Activated naive CD8-positive, alpha-beta T cell treated with anti-CD3 and anti-CD28 coated beads, Interleukin-2, amount 50 U/mL, for 24 hours (primary cell): ENCODE measurements around the gene TMEM52B.
"Not testable (repeated sequence)": the region's sequence is repeated elsewhere in the genome, so short reads cannot be mapped to it uniquely, and the experiment has no call there.

ENCODE experiments used
- ATAC-seq: fragments of 150-1000 bp; cut with Tn5 transposase; one replicate; pipeline ENCODE4 v1.10.0; 2021
- DNase-seq: peaks from one replicate; pipeline ENCODE4 v3.0.0; 2021
- H3K27ac Mint-ChIP-seq: one replicate; pipeline ENCODE4 v1.8.0; 2021; ENCODE audit warnings: mild to moderate bottlenecking, mixed read lengths
- H3K27me3 Mint-ChIP-seq: one replicate; pipeline ENCODE4 v1.8.0; 2021; ENCODE audit warnings: mixed read lengths
- H3K36me3 Mint-ChIP-seq: one replicate; pipeline ENCODE4 v1.8.0; 2021; ENCODE audit warnings: low read depth, mixed read lengths
- H3K4me1 Mint-ChIP-seq: one replicate; pipeline ENCODE4 v1.8.0; 2021; ENCODE audit warnings: mixed read lengths
- H3K4me3 Mint-ChIP-seq: one replicate; pipeline ENCODE4 v1.8.0; 2021; ENCODE audit warnings: mild to moderate bottlenecking, moderate library complexity, mixed read lengths
- H3K9me3 Mint-ChIP-seq: one replicate; pipeline ENCODE4 v1.8.0; 2021; ENCODE audit warnings: mixed read lengths

Gene TMEM52B

DNA sequence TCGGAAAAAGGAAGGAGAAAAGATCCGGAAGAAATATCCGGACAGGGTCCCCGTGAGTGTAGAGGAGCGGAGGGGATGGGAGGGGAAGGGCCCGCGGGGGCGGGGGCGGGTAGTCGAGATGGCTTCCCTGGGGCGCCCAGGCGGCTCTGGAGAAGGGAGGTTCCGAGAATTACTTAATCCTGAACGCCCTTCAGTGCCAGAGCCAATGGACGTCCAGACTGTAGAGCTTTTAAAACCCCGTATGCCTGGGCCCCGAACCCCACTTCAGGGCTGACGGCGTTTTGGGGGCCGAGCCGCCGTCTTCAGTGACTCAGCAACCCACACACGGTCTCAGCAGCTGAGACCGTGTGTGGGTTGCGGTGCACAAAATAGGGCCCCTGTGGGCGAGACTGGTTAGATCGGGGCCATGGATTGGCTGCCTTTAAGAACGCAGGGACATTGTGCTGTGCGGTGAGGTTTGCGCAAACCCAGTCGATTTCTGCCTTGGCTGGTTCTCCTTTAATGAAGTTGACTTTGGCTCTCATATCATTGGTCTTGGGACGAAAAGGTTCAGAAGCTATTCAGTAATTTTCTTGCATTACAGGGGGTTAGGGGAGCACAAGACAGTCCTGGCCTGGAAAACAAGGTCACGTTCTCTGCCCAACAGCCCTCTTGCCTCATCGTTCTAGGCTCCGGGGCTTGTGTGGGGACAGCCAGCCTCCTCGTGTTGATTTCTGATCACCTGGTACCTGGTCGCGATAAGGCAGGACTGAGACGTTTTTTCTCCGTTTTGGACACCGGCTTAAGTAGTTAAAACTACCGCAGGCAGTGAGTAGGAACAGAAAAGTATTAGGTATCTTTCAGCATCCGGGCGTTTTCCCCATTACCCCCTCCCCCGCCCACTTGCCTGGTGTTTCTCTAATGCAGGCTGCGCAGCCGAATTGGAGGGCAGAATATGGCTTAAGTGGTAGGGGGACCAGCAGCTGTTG lies 34.6 kb downstream of the TMEM52B start:
- H3K27ac Mint-ChIP-seq, result peak overlapping the region; percentile 88
- peak; percentile 59 for ATAC-seq
- H3K4me3 Mint-ChIP-seq, result peak overlapping the region; percentile 84
- peak; percentile 77 for DNase-seq
- no peaks in the 10 kb centered on the region for H3K36me3 Mint-ChIP-seq
- H3K27me3 Mint-ChIP-seq, result peaks cover 3% of the 10 kb centered on the region
- H3K4me1 Mint-ChIP-seq, result peaks cover 37% of the 10 kb centered on the region
- no peaks in the 10 kb centered on the region for H3K9me3 Mint-ChIP-seq

DNA sequence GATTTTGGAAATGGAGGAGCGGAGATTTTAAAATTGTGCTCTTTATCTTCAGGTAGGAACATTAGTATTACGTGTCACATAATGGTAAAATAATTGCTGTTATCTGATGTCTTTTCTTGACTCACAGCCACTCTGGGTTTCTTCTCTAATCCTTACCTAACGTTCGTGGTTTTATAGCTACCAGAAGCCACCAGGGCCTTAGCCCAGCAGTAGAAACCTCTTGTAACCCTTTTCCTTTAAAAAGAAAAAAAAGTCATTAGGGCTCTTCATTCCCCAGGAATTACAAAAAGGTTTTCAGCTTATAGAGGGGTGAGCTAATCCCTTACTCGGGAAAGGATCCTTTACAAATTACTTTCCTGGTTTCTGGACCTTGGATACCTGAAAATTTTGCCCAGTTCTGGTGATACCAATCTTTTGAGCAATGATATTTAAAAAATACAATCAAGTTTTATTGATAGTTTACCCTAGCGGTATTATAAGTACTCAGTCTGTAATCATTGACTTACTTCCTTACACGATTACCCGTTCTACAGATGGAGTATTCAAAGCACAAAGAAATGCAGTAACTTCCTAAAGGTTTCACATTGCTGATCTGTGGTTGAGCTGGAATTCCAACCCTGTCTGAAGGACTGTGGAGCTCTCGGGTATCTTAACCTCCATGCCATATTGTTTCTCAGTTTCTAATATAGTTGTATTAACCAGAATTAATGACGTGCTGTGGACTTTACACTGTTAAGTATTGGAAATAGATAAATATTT lies 35.5 kb downstream of the TMEM52B start:
- peak overlapping the region; percentile 88 for H3K27ac Mint-ChIP-seq

DNA sequence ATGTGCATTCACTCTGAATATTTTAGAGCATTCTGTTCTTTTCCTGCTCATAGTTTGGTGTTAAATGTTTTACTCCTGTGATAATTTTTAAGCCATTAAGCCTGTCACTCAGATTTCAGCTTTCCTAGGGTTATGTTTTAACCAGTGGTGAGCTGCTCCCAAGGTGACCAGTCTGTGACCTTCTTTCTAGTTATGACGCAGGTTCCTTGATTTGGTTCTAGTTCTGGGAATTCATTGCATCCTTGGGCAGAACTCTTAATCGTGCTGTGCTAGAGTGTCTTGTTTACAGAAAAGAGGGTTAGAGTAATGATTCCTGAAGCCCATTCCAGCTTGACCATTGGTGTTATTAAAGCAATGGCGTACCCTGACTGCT lies 36.0 kb downstream of the TMEM52B start:
- DNase-seq (no peak), ATAC-seq (no peak)
- Mint-ChIP-seq H3K27me3 (peaks cover 3% of the 10 kb centered on the region), H3K4me1 (peaks cover 37% of the 10 kb centered on the region), H3K4me3 (peak overlapping the region; percentile 84), H3K36me3 (no peaks in the 10 kb centered on the region), H3K27ac (no peak overlapping the region), H3K9me3 (no peaks in the 10 kb centered on the region)

More for the DNA sequence above, 35.5 kb downstream of the TMEM52B start:
- H3K9me3 Mint-ChIP-seq, result no peaks in the 10 kb centered on the region
- ATAC-seq, result no peak
- H3K4me3 Mint-ChIP-seq, result peak overlapping the region; percentile 84
- DNase-seq, result no peak
- H3K27me3 Mint-ChIP-seq, result peaks cover 3% of the 10 kb centered on the region
- H3K4me1 Mint-ChIP-seq, result peaks cover 37% of the 10 kb centered on the region
- no peaks in the 10 kb centered on the region for H3K36me3 Mint-ChIP-seq

DNA sequence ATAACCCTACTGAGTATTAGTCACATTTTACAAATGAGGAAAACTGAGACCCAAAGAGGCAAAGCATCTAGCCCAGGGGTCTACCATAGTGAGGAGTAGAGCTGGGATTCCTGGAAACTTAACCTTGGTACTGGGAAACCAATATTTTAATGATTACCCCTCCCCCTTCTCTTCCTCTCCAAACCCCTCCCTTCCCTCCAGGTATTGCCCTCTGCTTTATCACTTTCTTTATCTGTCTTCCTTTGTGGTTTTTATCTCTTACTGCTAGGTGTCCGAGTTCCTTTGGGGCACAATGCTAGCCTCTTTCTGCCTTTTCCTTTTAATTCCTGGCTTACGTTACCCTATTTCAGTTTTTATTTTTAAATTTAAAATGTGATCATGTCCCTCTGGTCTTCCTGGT lies 36.6 kb downstream of the TMEM52B start:
- no peak for ATAC-seq
- Mint-ChIP-seq H3K27me3 (peaks cover 3% of the 10 kb centered on the region), H3K9me3 (no peaks in the 10 kb centered on the region), H3K27ac (no peak overlapping the region), H3K4me1 (peaks cover 39% of the 10 kb centered on the region), H3K36me3 (peaks cover 3% of the 10 kb centered on the region), H3K4me3 (no peak overlapping the region)
- no peak for DNase-seq

DNA sequence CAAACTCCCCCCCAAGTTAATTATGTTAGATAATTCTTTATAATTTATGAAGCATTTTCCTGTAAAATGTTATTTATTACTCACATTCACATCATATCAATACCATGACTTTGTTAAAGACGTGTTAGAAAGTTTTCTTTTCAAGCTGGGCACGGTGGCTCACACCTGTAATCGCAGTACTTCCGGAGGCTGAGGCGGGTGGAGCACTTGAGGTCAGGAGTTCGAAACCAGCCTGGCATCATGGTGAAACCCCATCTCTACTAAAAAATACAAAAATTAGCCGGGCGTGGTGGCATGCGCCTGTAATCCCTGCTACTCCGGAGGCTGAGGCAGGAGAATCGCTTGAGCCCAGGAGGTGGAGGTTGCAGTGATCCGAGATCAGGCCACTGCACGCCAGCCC lies 37.1 kb downstream of the TMEM52B start:
- H3K36me3 Mint-ChIP-seq, H3K9me3 Mint-ChIP-seq, ATAC-seq, H3K4me3 Mint-ChIP-seq, H3K27me3 Mint-ChIP-seq, H3K27ac Mint-ChIP-seq, DNase-seq: not testable (repeated sequence)
- peaks cover 39% of the 10 kb centered on the region for H3K4me1 Mint-ChIP-seq

DNA sequence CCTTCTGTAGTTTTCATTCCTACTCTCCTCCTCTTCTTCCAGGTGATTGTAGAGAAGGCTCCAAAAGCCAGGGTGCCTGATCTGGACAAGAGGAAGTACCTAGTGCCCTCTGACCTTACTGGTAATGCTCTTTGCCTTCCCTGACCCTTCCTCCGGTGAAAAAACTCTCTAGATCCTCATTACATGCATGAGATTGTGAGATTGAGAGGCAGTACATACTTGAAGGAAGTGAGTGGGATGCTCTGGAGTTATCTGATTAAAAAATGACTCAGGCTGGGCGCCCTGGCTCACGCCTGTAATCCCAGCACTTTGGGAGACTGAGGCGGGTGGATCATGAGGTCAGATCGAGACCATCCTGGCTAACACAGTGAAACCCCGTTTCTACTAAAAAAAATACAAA lies 39.2 kb downstream of the TMEM52B start:
- Mint-ChIP-seq H3K4me3 (no peak overlapping the region), H3K36me3 (peaks cover 18% of the 10 kb centered on the region), H3K4me1 (peaks cover 33% of the 10 kb centered on the region), H3K27me3 (peaks cover 3% of the 10 kb centered on the region), H3K27ac (no peak overlapping the region), H3K9me3 (no peaks in the 10 kb centered on the region)
- DNase-seq (no peak), ATAC-seq (no peak)

DNA sequence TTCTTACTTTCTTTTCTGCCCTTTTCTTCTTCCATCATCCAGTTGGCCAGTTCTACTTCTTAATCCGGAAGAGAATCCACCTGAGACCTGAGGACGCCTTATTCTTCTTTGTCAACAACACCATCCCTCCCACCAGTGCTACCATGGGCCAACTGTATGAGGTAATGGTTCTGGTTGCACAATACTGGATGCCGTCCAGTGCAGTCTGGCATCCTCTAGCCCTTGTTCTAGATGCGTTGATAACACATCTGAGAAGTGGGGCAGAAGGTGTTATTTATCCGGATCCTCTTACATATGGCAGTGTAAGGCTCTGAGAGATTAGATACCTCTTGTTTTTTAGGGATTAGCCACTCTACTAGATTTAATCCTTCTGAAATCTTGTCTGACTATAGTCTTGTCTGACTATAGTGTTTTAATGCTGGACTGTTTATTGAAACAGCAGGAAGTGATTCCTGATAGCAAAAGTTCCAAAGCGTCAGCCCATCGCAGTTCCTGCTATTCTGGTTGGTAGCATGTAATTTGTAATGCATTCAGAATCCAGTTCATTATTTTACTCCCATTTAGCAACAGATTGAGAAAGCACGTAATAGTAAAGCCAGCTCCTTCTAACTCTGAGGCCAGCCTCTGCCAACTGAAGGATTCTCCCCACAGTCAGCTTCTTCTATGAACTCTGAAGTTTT lies 41.7 kb downstream of the TMEM52B start:
- Mint-ChIP-seq H3K36me3 (peaks cover 32% of the 10 kb centered on the region), H3K9me3 (no peaks in the 10 kb centered on the region), H3K27ac (no peak overlapping the region), H3K27me3 (no peaks in the 10 kb centered on the region), H3K4me1 (peaks cover 22% of the 10 kb centered on the region), H3K4me3 (no peak overlapping the region)
- no peak for ATAC-seq
- no peak for DNase-seq

DNA sequence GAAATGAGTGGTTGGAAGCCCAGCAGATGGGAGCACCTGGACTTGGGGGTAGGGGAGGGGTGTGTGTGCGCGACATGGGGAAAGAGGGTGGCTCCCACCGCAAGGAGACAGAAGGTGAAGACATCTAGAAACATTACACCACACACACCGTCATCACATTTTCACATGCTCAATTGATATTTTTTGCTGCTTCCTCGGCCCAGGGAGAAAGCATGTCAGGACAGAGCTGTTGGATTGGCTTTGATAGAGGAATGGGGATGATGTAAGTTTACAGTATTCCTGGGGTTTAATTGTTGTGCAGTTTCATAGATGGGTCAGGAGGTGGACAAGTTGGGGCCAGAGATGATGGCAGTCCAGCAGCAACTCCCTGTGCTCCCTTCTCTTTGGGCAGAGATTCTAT lies 43.0 kb downstream of the TMEM52B start:
- Mint-ChIP-seq H3K9me3 (peaks cover 3% of the 10 kb centered on the region), H3K36me3 (peaks cover 34% of the 10 kb centered on the region), H3K27me3 (no peaks in the 10 kb centered on the region), H3K4me1 (peaks cover 20% of the 10 kb centered on the region), H3K4me3 (no peak overlapping the region), H3K27ac (no peak overlapping the region)
- DNase-seq (no peak), ATAC-seq (no peak)

DNA sequence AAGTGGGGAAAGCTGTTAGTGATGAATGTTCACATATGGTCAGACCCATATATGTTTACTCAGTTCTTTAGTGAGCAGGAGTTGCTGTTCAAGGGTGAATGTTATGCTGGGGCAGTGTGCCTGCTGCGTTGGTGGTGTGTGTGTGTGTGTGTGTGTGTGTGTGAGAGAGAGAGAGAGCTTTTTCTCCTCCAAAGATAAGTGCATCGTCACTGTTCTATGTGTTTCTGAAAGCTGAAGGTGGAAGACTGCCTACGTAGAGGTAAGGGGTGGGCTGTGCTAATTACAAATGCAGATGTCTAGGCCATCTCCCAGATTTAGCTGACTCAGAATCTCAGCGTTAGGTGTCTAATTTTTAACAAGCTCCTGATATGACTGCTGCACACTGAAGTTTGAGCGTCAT lies 44.4 kb downstream of the TMEM52B start:
- no peak overlapping the region for H3K4me3 Mint-ChIP-seq
- no peak overlapping the region for H3K27ac Mint-ChIP-seq
- ATAC-seq (no peak), DNase-seq (no peak)
- H3K4me1 Mint-ChIP-seq, result peaks cover 29% of the 10 kb centered on the region
- H3K9me3 Mint-ChIP-seq, result peaks cover 3% of the 10 kb centered on the region
- no peaks in the 10 kb centered on the region for H3K27me3 Mint-ChIP-seq
- peaks cover 34% of the 10 kb centered on the region for H3K36me3 Mint-ChIP-seq

DNA sequence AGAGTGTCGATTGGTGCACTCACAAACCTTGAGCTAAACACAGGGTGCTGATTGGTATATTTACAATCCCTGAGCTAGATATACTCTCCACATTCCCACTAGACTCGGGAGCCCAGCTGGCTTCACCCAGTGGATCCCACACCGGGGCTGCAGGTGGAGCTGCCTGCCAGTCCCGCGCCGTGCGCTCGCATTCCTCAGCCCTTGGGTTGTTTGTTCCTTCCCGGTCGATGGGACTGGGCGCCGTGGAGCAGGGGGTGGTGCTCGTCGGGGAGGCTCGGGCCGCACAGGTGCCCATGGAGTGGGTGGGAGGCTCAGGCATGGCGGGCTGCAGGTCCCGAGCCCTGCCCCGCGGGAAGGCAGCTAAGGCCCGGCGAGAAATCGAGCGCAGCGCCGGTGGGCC lies 46.6 kb downstream of the TMEM52B start:
- not testable (repeated sequence) for H3K9me3 Mint-ChIP-seq, H3K27me3 Mint-ChIP-seq, DNase-seq, H3K4me3 Mint-ChIP-seq, ATAC-seq, H3K27ac Mint-ChIP-seq
- Mint-ChIP-seq H3K4me1 (peaks cover 29% of the 10 kb centered on the region), H3K36me3 (peaks cover 31% of the 10 kb centered on the region)

DNA sequence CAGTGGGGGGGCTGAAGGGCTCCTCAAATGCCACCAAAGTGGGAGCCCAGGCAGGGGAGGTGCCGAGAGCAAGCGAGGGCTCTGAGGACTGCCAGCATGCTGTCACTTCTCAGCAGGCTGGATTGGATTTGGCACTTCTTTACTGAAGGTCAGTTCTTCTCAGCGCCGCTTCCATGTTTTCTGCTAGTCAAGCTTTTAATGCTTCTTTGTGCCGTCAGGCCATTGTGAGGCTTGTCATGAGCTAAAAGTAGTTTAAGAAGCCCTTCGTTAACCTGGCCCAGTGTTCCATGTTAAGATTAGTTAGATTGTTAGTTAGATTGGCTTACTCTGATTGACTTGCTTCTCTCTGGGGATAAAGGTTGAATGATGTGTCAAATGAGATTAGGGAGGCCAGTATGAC lies 47.3 kb downstream of the TMEM52B start:
- peaks cover 29% of the 10 kb centered on the region for H3K4me1 Mint-ChIP-seq
- no peak overlapping the region for H3K4me3 Mint-ChIP-seq
- H3K36me3 Mint-ChIP-seq, result peaks cover 27% of the 10 kb centered on the region
- no peak overlapping the region for H3K27ac Mint-ChIP-seq
- ATAC-seq (no peak), DNase-seq (no peak)
- peaks cover 3% of the 10 kb centered on the region for H3K9me3 Mint-ChIP-seq
- H3K27me3 Mint-ChIP-seq, result no peaks in the 10 kb centered on the region

DNA sequence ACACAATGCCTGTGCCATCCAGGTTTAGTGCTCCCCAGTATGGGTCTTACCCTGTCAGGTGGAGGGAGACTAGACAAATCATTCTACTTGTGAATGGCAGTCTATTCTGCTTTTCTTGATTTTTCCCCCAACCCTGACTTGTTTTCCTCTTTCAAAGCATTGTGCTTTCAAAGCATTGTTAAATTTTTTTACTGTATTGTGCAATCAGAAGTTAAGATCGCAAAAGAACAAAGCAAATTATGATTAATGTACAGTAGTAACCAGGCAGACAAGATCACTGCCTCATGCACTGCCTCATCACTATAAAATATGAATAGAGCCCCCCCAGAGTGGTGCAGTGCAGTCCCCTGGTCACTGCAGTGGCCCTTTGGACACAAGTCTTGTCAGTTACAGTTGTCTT lies 47.9 kb downstream of the TMEM52B start:
- ATAC-seq (no peak), DNase-seq (no peak)
- no peaks in the 10 kb centered on the region for H3K27me3 Mint-ChIP-seq
- H3K27ac Mint-ChIP-seq, result no peak overlapping the region
- H3K4me1 Mint-ChIP-seq, result peaks cover 29% of the 10 kb centered on the region
- H3K9me3 Mint-ChIP-seq, result peaks cover 3% of the 10 kb centered on the region
- peaks cover 24% of the 10 kb centered on the region for H3K36me3 Mint-ChIP-seq
- H3K4me3 Mint-ChIP-seq, result no peak overlapping the region

DNA sequence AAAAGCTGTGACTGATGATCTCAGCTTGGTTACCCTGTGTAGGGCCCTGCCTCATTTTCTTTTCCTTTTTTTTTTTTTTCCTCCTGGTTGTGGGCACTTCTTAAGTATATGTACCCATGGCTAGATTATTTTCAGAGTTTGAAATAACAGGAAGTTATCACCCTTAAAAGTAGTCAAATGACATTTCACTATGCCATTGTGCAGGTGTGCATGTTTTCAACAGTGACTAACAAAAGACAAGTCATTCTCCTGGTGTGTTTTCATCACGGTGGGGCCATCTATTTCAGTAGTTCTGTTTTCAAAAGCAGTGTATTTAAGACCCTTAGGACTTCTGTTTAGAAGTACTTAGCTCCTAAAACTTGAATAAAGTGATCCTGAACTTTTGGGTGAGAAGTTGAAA lies 48.8 kb downstream of the TMEM52B start:
- DNase-seq, result no peak
- Mint-ChIP-seq H3K27ac (peak overlapping the region; percentile 2), H3K4me3 (no peak overlapping the region), H3K36me3 (peaks cover 20% of the 10 kb centered on the region), H3K9me3 (peaks cover 3% of the 10 kb centered on the region), H3K27me3 (no peaks in the 10 kb centered on the region), H3K4me1 (peaks cover 29% of the 10 kb centered on the region)
- peak; percentile 49 for ATAC-seq

DNA sequence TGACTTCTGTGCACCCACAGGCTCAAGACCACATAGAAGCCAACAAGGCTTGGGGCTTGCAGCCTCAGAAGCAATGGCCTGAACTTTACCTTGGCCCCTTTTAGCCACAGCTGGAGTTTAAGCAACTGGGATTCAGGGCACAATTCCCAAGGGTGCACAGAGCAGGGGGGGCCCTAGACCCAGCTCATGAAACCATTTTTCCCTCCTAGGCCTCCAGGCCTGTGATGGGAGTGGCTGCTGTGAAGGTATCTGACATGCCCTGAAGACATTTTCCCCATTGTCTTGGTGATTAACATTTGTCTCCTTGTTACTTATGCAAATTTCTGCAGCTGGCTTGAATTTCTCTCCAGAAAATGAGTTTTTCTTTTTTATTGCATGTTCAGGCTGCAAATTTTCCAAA lies 55.7 kb downstream of the TMEM52B start:
- H3K27me3 Mint-ChIP-seq, result no peaks in the 10 kb centered on the region
- ATAC-seq (no peak), DNase-seq (no peak)
- peaks cover 17% of the 10 kb centered on the region for H3K36me3 Mint-ChIP-seq
- H3K4me3 Mint-ChIP-seq, result no peak overlapping the region
- H3K9me3 Mint-ChIP-seq, result peaks cover 6% of the 10 kb centered on the region
- H3K27ac Mint-ChIP-seq, result no peak overlapping the region
- peaks cover 16% of the 10 kb centered on the region for H3K4me1 Mint-ChIP-seq
